Stromal cell of bone marrow (primary cell): ENCODE results near the gene FBP1.
A peak's percentile ranks its signal among the peaks of the same experiment; 100 is the strongest.
"Not testable (repeated sequence)": the region's sequence is repeated elsewhere in the genome, so short reads cannot be mapped to it uniquely, and the experiment has no call there.

Source experiments
- DNase-seq: peaks from one replicate; pipeline ENCODE4 v3.0.0-alpha.2; 2012; ENCODE audit warnings: low read depth

Gene FBP1

GRCh38 chr9:94619026-94619425 lies 20.3 kb downstream of the FBP1 start:
- DNase-seq = no peak

- no peak for DNase-seq
Measured at GRCh38 chr9:94613003-94613402, 26.3 kb downstream of the FBP1 start.

- DNase-seq = no peak
Measured at GRCh38 chr9:94612071-94612470, 27.2 kb downstream of the FBP1 start.

GRCh38 chr9:94611638-94612068 lies 27.7 kb downstream of the FBP1 start:
- no peak for DNase-seq

GRCh38 chr9:94610181-94610606 lies 29.1 kb downstream of the FBP1 start:
- no peak for DNase-seq

GRCh38 chr9:94607423-94607691 lies 32.0 kb downstream of the FBP1 start:
- no peak for DNase-seq

- no peak for DNase-seq
Measured at GRCh38 chr9:94606646-94607422, 32.5 kb downstream of the FBP1 start.

- DNase-seq = peak; percentile 67
Measured at GRCh38 chr9:94603259-94604160, 35.8 kb downstream of the FBP1 start.

- DNase-seq = no peak
Measured at GRCh38 chr9:94602666-94603065, 36.7 kb downstream of the FBP1 start.

- DNase-seq = no peak
Measured at GRCh38 chr9:94600715-94601114, 38.6 kb downstream of the FBP1 start.

GRCh38 chr9:94600258-94600657 lies 39.1 kb downstream of the FBP1 start:
- DNase-seq = no peak

GRCh38 chr9:94599102-94599501 lies 40.2 kb downstream of the FBP1 start:
- no peak for DNase-seq

GRCh38 chr9:94593459-94594345 lies 45.6 kb downstream of the FBP1 start, which contains the start of gene FBP2:
Gene FBP2, minus strand, starts transcription at chr9:94593824. Its CDS starts 98 bp downstream, at chr9:94593726.
- DNase-seq = no peak

GRCh38 chr9:94592683-94593082 lies 46.6 kb downstream of the FBP1 start:
- DNase-seq = not testable (repeated sequence)

- no peak for DNase-seq
Measured at GRCh38 chr9:94591876-94592275, 47.4 kb downstream of the FBP1 start.

- not testable (repeated sequence) for DNase-seq
Measured at GRCh38 chr9:94591046-94591545, 48.2 kb downstream of the FBP1 start.

GRCh38 chr9:94588681-94589080 lies 50.6 kb downstream of the FBP1 start:
- DNase-seq = no peak

- peak; percentile 24 for DNase-seq
Measured at GRCh38 chr9:94586814-94587213, 52.5 kb downstream of the FBP1 start.

- DNase-seq = no peak
Measured at GRCh38 chr9:94586316-94586715, 53.0 kb downstream of the FBP1 start.

GRCh38 chr9:94584555-94584954 lies 54.8 kb downstream of the FBP1 start:
- DNase-seq = no peak

- DNase-seq = no peak
Measured at GRCh38 chr9:94581728-94582127, 57.6 kb downstream of the FBP1 start.

- no peak for DNase-seq
Measured at GRCh38 chr9:94577571-94577970, 61.7 kb downstream of the FBP1 start.
